NCI-H510A (cell line): Measurements from ENCODE around the gene TMEM25.

ENCODE experiments used
- DNase-seq: peaks from one replicate; lab custom pipeline; 2025; lab: John Stamatoyannopoulos, UW

The TMEM25 gene

GRCh38 chr11:118581057-118581456 lies 50.1 kb downstream of the TMEM25 start:
- no peak for DNase-seq
